Gastroesophageal sphincter (tissue), 3 donors: ENCODE data around the gene HSD17B8.

Experiments used
- CTCF ChIP-seq, 4 experiments: fragments of 200-600 bp in 2 of 4; fragments of 450-650 bp in 2 of 4; sonication (generic) in 1 of 4; IDR thresholded peaks; one replicate each; pipeline ENCODE4 v1.5.1; 2017 to 2019; ENCODE audit warnings: antibody characterized with exemption in 4 of 4, mild to moderate bottlenecking in 2 of 4, moderate library complexity in 2 of 4
- POLR2A ChIP-seq, 2 donors: fragments of 450-650 bp; IDR thresholded peaks; one replicate each; pipeline ENCODE4 v1.6.1; 2017; ENCODE audit warnings: antibody characterized with exemption in 2 of 2, mild to moderate bottlenecking in 2 of 2, moderate library complexity in 1 of 2
- POLR2AphosphoS5 ChIP-seq: sonication (generic); formaldehyde crosslinking; IDR thresholded peaks from one replicate; pipeline ENCODE4 v1.6.1; 2017; ENCODE audit warnings: antibody characterized with exemption

GRCh38 chr6:33177552-33178446, 26.7 kb upstream of the HSD17B8 start:
- no peak for TF ChIP-seq CTCF (IDR thresholded peaks at IDR 0.05)
- no peak for TF ChIP-seq POLR2A (IDR thresholded peaks at IDR 0.05)
- no peak for TF ChIP-seq POLR2AphosphoS5
